Breast epithelium (tissue), 4 donors: ENCODE results near the gene CLN6. TPM values are rescaled to one million over a fixed set of nuclear protein-coding genes. Genes with fewer than 3 reads are reported as not detected.
A peak's percentile ranks its signal among the peaks of the same experiment; 100 is the strongest.

ENCODE experiments used
- DNase-seq, 2 donors: peaks; one replicate each; pipeline ENCODE4 v3.0.0-alpha.2; 2019; ENCODE audit warnings: low spot score in 2 of 2
- H3K27ac ChIP-seq, 2 donors: fragments of 200-600 bp; sonication (generic) in 1 of 2; one replicate each; pipeline ENCODE4 v1.5.1; 2016 to 2019; ENCODE audit warnings: mild to moderate bottlenecking in 1 of 2
- H3K27me3 ChIP-seq, 2 donors: fragments of 200-600 bp; sonication (generic) in 1 of 2; one replicate each; pipeline versions ENCODE4 v1.5.1 to v1.6.0; 2017 to 2019; ENCODE audit warnings: control low read depth in 1 of 2, mild to moderate bottlenecking in 1 of 2
- H3K36me3 ChIP-seq: fragments of 200-600 bp; one replicate; pipeline ENCODE4 v1.5.1; 2019
- H3K4me1 ChIP-seq, 2 donors: fragments of 200-600 bp; sonication (generic); one replicate each; pipeline ENCODE4 v1.5.1; 2016 to 2019; ENCODE audit warnings: control low read depth in 1 of 2
- H3K4me3 ChIP-seq, 3 donors: fragments of 200-600 bp; sonication (generic); 1 replicate in 2 of 3; 2 replicates in 1 of 3; pipeline ENCODE4 v1.5.1; 2016 to 2019; ENCODE audit warnings: mild to moderate bottlenecking in 3 of 3, moderate library complexity in 2 of 3
- H3K9me3 ChIP-seq, 2 donors: fragments of 200-600 bp; sonication (generic) in 1 of 2; one replicate each; pipeline ENCODE4 v1.5.1; 2016 to 2019; ENCODE audit warnings: control low read depth in 1 of 2
- CTCF ChIP-seq, 3 donors: fragments of 450-650 bp; IDR thresholded peaks; one replicate each; pipeline ENCODE4 v1.5.1; 2016 to 2017; ENCODE audit warnings: antibody characterized with exemption in 3 of 3, mild to moderate bottlenecking in 3 of 3, moderate library complexity in 3 of 3
- POLR2A ChIP-seq: fragments of 450-650 bp; IDR thresholded peaks from one replicate; pipeline ENCODE4 v1.6.1; 2016; ENCODE audit warnings: antibody characterized with exemption, mild to moderate bottlenecking, moderate library complexity
- POLR2AphosphoS5 ChIP-seq, 3 donors: sonication (generic); formaldehyde crosslinking; IDR thresholded peaks; one replicate each; pipeline ENCODE4 v1.6.1; 2017; ENCODE audit warnings: antibody characterized with exemption in 3 of 3
- intact Hi-C: fragments of 100-400 bp; cut with DNase I; formaldehyde crosslinking; loops from one replicate; pipeline ENCODE4 v1.15.1; 2023; ENCODE audit warnings: low total_unique reads
- total RNA-seq, 3 donors: library from RNA; depleted of rRNA; stranded (reverse); fragments of >200 nt; gene quantifications; one replicate each; pipeline ENCODE4 v1.1.0, GENCODE V29; 2016

Gene CLN6
- total RNA-seq, 3 donors from 2014 or later: 16.5 to 23.1 (median 18.4) TPM

GRCh38 chr15:68231102-68231818, 1.7 kb upstream of the CLN6 start:
- Histone ChIP-seq H3K9me3 (no peaks in the 10 kb centered on the region), H3K27me3 (no peaks in the 10 kb centered on the region), H3K27ac (no peak overlapping the region), H3K4me1 (peaks cover 5 to 9% of the 10 kb centered on the region in 2 donors), H3K36me3 (no peaks in the 10 kb centered on the region), H3K4me3 (no peak overlapping the region)
- no peak for DNase-seq
- TF ChIP-seq POLR2A (no peak), CTCF (IDR thresholded peaks at IDR 0.05) (no peak)
- intact Hi-C loops: no loop called here

GRCh38 chr15:68230157-68231100, 901 bp upstream of the CLN6 start:
- intact Hi-C loops: no loop called here
- H3K36me3 ChIP-seq: no peaks in the 10 kb centered on the region

GRCh38 chr15:68228971-68229385, 550 bp downstream of the CLN6 start:
- Histone ChIP-seq H3K27ac (peak overlapping the region; percentile 78 to 88), H3K4me3 (peak overlapping the region; percentile 67 to 89 (median 71)), H3K9me3 (no peaks in the 10 kb centered on the region), H3K36me3 (no peaks in the 10 kb centered on the region), H3K4me1 (peaks cover 5 to 9% of the 10 kb centered on the region in 2 donors), H3K27me3 (no peaks in the 10 kb centered on the region)
- intact Hi-C loops: no loop called here
- TF ChIP-seq POLR2A (no peak), POLR2AphosphoS5 (IDR thresholded peaks at IDR 0.05) (no peak), CTCF (IDR thresholded peaks at IDR 0.05) (no peak)
- no peak for DNase-seq

More at GRCh38 chr15:68230157-68231100, 901 bp upstream of the CLN6 start:
- no peak for DNase-seq
- TF ChIP-seq POLR2A: no peak
- TF ChIP-seq CTCF (IDR thresholded peaks at IDR 0.05): no peak
- no peak for TF ChIP-seq POLR2AphosphoS5 (IDR thresholded peaks at IDR 0.05)
- peak overlapping the region; percentile 78 to 88 for H3K27ac ChIP-seq
- H3K9me3 ChIP-seq: no peaks in the 10 kb centered on the region
- H3K4me3 ChIP-seq: peak overlapping the region; percentile 67 to 89 (median 71)
- H3K4me1 ChIP-seq: peaks cover 5 to 9% of the 10 kb centered on the region in 2 donors
- H3K27me3 ChIP-seq: no peaks in the 10 kb centered on the region

DNA sequence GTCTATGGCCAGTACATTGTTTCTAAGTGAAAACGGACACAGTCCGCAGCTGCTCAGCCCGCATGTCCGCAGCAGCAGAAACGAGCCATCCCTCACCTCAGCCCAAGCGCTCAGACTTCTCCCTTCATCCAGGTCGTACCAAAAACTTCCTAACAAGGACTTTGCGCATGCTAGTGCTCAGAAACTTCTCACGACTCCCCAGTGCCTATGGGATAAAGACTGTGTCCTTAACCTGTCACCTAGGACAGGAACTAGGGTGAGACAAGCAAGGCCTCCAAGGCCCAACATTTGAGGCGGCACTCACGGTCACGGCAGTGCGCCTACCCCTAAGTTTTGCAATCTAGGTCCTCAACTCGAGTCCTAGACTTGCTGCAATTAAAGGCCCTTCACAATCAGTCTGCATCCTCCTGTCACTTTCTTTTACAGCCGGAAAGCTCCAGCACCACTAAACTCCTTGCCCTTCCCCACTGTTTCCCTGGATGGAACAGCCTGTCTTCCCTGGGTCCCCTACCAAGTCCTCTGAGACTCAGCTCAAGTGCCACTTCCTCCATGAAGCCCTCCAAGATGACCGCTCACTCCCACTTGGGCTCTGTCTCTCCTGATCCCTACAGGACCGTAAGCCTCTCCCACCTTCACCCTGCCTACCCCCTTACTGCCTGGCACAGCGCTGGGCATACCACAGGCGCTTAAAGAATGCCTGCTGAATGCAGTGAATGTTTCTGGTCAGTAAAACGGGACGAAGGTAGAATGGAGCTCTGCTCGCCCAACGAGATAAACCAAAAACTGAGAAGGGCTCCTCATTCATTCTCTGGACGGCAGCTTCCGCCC, 1.2 kb downstream of the CLN6 start:
- no peak for DNase-seq
- Histone ChIP-seq H3K27me3 (no peaks in the 10 kb centered on the region), H3K36me3 (no peaks in the 10 kb centered on the region), H3K4me1 (peaks cover 5 to 9% of the 10 kb centered on the region in 2 donors), H3K4me3 (peak overlapping the region; percentile 67 to 89 (median 71)), H3K27ac (peak overlapping the region; percentile 78 to 88), H3K9me3 (no peaks in the 10 kb centered on the region)
- intact Hi-C loops: no loop called here
- TF ChIP-seq POLR2AphosphoS5 (IDR thresholded peaks at IDR 0.05) (no peak), CTCF (IDR thresholded peaks at IDR 0.05) (no peak), POLR2A (no peak)
